GM12878 (cell line): ENCODE measurements around the gene TNF. TPM values are rescaled to one million over a fixed set of nuclear protein-coding genes. Genes with fewer than 3 reads are reported as not detected.

Experiments used
- ESRRA ChIP-seq: IDR thresholded peaks from 2 replicates; pipeline ENCODE4 v1.6.1; 2012; ENCODE audit warnings: mild to moderate bottlenecking, low read length, improper control_type of control experiment
- ETV6 ChIP-seq, 2 experiments: fragments of 450-650 bp in 1 of 2; IDR thresholded peaks in 1 of 2; conservative IDR thresholded peaks in 1 of 2; 2 replicates each; pipeline ENCODE4 v1.6.1; 2014; ENCODE audit warnings: antibody characterized with exemption in 1 of 2, borderline replicate concordance in 1 of 2, low read depth in 1 of 2, mild to moderate bottlenecking in 1 of 2, moderate library complexity in 1 of 2
- FOXM1 ChIP-seq: IDR thresholded peaks from 2 replicates; pipeline ENCODE4 v1.6.1; 2012; ENCODE audit warnings: low read depth, mild to moderate bottlenecking, inconsistent platforms, low read length, moderate library complexity
- HDAC2 ChIP-seq: fragments of 200-600 bp; sonication (generic); IDR thresholded peaks from 2 replicates; pipeline ENCODE4 v1.6.1; 2017
- HSF1 ChIP-seq: fragments of 150-350 bp; IDR thresholded peaks from 2 replicates; pipeline ENCODE4 v1.6.1; 2014; ENCODE audit warnings: mild to moderate bottlenecking, low read depth, low read length
- IKZF2 ChIP-seq, 2 experiments: fragments of 450-650 bp; IDR thresholded peaks; 2 replicates each; pipeline ENCODE4 v1.6.1; 2017; ENCODE audit warnings: mild to moderate bottlenecking in 2 of 2, moderate library complexity in 2 of 2
- KAT2A ChIP-seq: conservative IDR thresholded peaks from 2 replicates; pipeline ENCODE4 v1.6.1; 2011; ENCODE audit warnings: low read depth, low read length; ENCODE audit not compliant: control insufficient read depth
- KLF5 ChIP-seq: fragments of 450-650 bp; IDR thresholded peaks from 2 replicates; pipeline ENCODE4 v1.6.1; 2014; ENCODE audit warnings: mild to moderate bottlenecking; ENCODE audit not compliant: partially characterized antibody
- NBN ChIP-seq: fragments of 450-650 bp; IDR thresholded peaks from 2 replicates; pipeline ENCODE4 v1.6.1; 2016
- NRF1 ChIP-seq: conservative IDR thresholded peaks from 2 replicates; pipeline ENCODE4 v1.6.1; 2011; ENCODE audit warnings: mild to moderate bottlenecking, low read depth, low read length, improper control_type of control experiment
- POLR2A ChIP-seq: IDR thresholded peaks from 2 replicates; pipeline ENCODE4 v1.6.1; 2011; ENCODE audit warnings: low read depth, mild to moderate bottlenecking, low read length
- POLR2AphosphoS5 ChIP-seq: IDR thresholded peaks from 2 replicates; pipeline ENCODE4 v1.6.1; 2011; ENCODE audit warnings: mild to moderate bottlenecking, low read length, inconsistent platforms
- SP1 ChIP-seq: IDR thresholded peaks from one replicate; pipeline ENCODE4 v1.6.1; 2011; ENCODE audit warnings: low read depth, low read length
- YBX1 ChIP-seq: fragments of 450-650 bp; IDR thresholded peaks from 2 replicates; pipeline ENCODE4 v1.6.1; 2016; ENCODE audit warnings: antibody characterized with exemption
- ZSCAN29 ChIP-seq: fragments of 450-650 bp; IDR thresholded peaks from 2 replicates; pipeline ENCODE4 v1.6.1; 2017; ENCODE audit warnings: mild to moderate bottlenecking, moderate library complexity
- polyA plus RNA-seq, 11 experiments: library from polyadenylated mRNA; depleted of rRNA in 4 of 11; unstranded in 6 of 11; stranded (reverse) in 5 of 11; fragments of >200 nt; fragmentation: Nextera tagmentation in 4 of 11; fragmentation: Illumina TruSeq in 1 of 11; extraction: Ambion mirVana in 4 of 11; extraction: Trizol in 1 of 11; gene quantifications; 1 replicate in 1 of 11; 2 replicates in 10 of 11; pipeline versions ENCODE4 v1.2.1 to v1.2.3, GENCODE V29; 2011 to 2016; ENCODE audit warnings: inconsistent platforms in 2 of 11, missing spikeins in 2 of 11, low read depth in 1 of 11
- total RNA-seq, 4 experiments: library from RNA; depleted of rRNA in 3 of 4; stranded (reverse); fragments of >200 nt in 3 of 4; fragmentation: Illumina TruSeq in 1 of 4; extraction: Trizol in 1 of 4; gene quantifications; 2 replicates each; pipeline versions ENCODE4 v1.2.1 to v1.2.3, GENCODE V29; 2013 to 2021
- TF ChIP-seq, protein P1 (sequence below): IDR thresholded peaks from 2 replicates; pipeline ENCODE4 v1.6.1; 2012; ENCODE audit warnings: mild to moderate bottlenecking, low read depth, low read length
- TF ChIP-seq, protein P2 (sequence below): IDR thresholded peaks from 2 replicates; pipeline ENCODE4 v1.6.1; 2011; ENCODE audit warnings: low read depth, mild to moderate bottlenecking, low read length, moderate library complexity, borderline replicate concordance; ENCODE audit errors: extremely low read depth
- TF ChIP-seq, protein P3 (sequence below): fragments of 150-350 bp; IDR thresholded peaks from 2 replicates; pipeline ENCODE4 v1.6.1; 2016; ENCODE audit warnings: low read depth, low read length
- TF ChIP-seq, protein P4 (sequence below): fragments of 450-650 bp; IDR thresholded peaks from 2 replicates; pipeline ENCODE4 v1.6.1; 2018; ENCODE audit warnings: mild to moderate bottlenecking, low read depth, moderate library complexity; ENCODE audit not compliant: partially characterized antibody

TNF gene
- total and polyA plus RNA-seq, 10 of the 15 experiments (the other 5 are each of a cell fraction or from before 2014, with no cell fraction given): 18.0 to 94.8 (median 61.9) TPM

DNA sequence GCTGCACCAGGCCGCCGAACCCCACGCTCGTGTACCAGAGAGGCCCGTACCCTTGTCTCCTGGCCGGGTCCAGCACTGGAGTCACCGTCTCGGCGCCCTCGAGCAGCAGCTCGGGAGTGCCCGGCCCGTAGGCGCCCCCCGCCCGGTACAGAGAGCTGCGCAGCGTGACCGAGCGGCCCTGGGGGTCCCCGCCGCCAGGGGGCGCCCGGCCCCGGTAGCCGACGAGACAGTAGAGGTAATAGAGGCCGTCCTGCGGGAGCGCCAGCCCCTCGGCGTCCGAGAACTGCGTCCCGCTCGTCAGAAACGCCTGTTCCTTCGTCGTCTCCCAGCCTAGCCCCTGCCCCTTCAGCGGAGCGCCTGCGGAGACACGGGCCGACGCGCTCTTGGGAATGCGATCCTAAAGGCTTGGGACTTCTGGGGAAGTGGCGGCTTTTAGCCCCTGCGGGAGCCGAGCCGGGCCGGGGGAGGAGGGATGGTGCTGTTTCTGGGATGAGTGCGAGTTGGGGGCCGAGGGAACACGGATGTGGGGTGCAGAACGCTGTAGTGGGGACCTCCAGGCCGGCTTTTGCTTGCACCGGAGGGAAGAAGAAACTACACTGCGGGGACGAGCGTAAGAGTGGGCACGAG lies 5.6 kb downstream of the TNF start (continued):
- TF ChIP-seq, protein P1, sequence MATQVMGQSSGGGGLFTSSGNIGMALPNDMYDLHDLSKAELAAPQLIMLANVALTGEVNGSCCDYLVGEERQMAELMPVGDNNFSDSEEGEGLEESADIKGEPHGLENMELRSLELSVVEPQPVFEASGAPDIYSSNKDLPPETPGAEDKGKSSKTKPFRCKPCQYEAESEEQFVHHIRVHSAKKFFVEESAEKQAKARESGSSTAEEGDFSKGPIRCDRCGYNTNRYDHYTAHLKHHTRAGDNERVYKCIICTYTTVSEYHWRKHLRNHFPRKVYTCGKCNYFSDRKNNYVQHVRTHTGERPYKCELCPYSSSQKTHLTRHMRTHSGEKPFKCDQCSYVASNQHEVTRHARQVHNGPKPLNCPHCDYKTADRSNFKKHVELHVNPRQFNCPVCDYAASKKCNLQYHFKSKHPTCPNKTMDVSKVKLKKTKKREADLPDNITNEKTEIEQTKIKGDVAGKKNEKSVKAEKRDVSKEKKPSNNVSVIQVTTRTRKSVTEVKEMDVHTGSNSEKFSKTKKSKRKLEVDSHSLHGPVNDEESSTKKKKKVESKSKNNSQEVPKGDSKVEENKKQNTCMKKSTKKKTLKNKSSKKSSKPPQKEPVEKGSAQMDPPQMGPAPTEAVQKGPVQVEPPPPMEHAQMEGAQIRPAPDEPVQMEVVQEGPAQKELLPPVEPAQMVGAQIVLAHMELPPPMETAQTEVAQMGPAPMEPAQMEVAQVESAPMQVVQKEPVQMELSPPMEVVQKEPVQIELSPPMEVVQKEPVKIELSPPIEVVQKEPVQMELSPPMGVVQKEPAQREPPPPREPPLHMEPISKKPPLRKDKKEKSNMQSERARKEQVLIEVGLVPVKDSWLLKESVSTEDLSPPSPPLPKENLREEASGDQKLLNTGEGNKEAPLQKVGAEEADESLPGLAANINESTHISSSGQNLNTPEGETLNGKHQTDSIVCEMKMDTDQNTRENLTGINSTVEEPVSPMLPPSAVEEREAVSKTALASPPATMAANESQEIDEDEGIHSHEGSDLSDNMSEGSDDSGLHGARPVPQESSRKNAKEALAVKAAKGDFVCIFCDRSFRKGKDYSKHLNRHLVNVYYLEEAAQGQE: 0 out of 2 replicates have a peak, but pooled peaks have one; percentile 36
- TF ChIP-seq KLF5 (peak; percentile 21), POLR2AphosphoS5 (peak; percentile 62), ESRRA (0 out of 2 replicates have a peak, but pooled peaks have one; percentile 28), SP1 (no peak), ZSCAN29 (no peak), KAT2A (no peak), NBN (peak; percentile 82; the same call in 1 of the 2 replicates), ETV6 (conservative IDR thresholded peaks at IDR 0.05 in 1 of 2, IDR thresholded peaks at IDR 0.05 in 1 of 2; ENCODE audit: borderline replicate concordance in 1 of 2, low read depth in 1 of 2) (peak in 1 of 2 experiments; percentile 18; a peak in 1 of 4 replicates), FOXM1 (no peak), YBX1 (no peak), HSF1 (no peak), NRF1 (0 out of 2 replicates have a peak, but pooled peaks have one; percentile 2), POLR2A (peak; percentile 87), IKZF2 (IDR thresholded peaks at IDR 0.05) (peak; percentile 51 to 74; a peak in 3 of 4 replicates), HDAC2 (no peak)
- TF ChIP-seq, protein P2, sequence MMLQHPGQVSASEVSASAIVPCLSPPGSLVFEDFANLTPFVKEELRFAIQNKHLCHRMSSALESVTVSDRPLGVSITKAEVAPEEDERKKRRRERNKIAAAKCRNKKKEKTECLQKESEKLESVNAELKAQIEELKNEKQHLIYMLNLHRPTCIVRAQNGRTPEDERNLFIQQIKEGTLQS: no peak
- TF ChIP-seq, protein P3, sequence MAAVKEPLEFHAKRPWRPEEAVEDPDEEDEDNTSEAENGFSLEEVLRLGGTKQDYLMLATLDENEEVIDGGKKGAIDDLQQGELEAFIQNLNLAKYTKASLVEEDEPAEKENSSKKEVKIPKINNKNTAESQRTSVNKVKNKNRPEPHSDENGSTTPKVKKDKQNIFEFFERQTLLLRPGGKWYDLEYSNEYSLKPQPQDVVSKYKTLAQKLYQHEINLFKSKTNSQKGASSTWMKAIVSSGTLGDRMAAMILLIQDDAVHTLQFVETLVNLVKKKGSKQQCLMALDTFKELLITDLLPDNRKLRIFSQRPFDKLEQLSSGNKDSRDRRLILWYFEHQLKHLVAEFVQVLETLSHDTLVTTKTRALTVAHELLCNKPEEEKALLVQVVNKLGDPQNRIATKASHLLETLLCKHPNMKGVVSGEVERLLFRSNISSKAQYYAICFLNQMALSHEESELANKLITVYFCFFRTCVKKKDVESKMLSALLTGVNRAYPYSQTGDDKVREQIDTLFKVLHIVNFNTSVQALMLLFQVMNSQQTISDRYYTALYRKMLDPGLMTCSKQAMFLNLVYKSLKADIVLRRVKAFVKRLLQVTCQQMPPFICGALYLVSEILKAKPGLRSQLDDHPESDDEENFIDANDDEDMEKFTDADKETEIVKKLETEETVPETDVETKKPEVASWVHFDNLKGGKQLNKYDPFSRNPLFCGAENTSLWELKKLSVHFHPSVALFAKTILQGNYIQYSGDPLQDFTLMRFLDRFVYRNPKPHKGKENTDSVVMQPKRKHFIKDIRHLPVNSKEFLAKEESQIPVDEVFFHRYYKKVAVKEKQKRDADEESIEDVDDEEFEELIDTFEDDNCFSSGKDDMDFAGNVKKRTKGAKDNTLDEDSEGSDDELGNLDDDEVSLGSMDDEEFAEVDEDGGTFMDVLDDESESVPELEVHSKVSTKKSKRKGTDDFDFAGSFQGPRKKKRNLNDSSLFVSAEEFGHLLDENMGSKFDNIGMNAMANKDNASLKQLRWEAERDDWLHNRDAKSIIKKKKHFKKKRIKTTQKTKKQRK: no peak
- TF ChIP-seq, protein P4, sequence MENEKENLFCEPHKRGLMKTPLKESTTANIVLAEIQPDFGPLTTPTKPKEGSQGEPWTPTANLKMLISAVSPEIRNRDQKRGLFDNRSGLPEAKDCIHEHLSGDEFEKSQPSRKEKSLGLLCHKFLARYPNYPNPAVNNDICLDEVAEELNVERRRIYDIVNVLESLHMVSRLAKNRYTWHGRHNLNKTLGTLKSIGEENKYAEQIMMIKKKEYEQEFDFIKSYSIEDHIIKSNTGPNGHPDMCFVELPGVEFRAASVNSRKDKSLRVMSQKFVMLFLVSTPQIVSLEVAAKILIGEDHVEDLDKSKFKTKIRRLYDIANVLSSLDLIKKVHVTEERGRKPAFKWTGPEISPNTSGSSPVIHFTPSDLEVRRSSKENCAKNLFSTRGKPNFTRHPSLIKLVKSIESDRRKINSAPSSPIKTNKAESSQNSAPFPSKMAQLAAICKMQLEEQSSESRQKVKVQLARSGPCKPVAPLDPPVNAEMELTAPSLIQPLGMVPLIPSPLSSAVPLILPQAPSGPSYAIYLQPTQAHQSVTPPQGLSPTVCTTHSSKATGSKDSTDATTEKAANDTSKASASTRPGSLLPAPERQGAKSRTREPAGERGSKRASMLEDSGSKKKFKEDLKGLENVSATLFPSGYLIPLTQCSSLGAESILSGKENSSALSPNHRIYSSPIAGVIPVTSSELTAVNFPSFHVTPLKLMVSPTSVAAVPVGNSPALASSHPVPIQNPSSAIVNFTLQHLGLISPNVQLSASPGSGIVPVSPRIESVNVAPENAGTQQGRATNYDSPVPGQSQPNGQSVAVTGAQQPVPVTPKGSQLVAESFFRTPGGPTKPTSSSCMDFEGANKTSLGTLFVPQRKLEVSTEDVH: no peak
